SK-N-SH treated with all-trans-retinoic acid at 6 μM for 48 hours (cell line): ENCODE measurements around the gene RNF213.

Experiments
- ATAC-seq: fragments of 200-7000 bp; cut with Tn5 transposase; 3 replicates; pipeline ENCODE4 v1.9.1; 2020; ENCODE audit warnings: mild to moderate bottlenecking, moderate library complexity
- ARNTL ChIP-seq: fragments of 450-650 bp; formaldehyde crosslinking; IDR thresholded peaks from 2 replicates; pipeline ENCODE4 v1.5.0; 2020; ENCODE audit warnings: low read depth, mild to moderate bottlenecking, moderate library complexity, borderline replicate concordance
- CREB5 ChIP-seq: fragments of 250-450 bp; sonication (Bioruptor Pico); IDR thresholded peaks from 2 replicates; pipeline ENCODE4 v1.5.1; 2020; ENCODE audit warnings: low read depth, mild to moderate bottlenecking, moderate library complexity
- CSDC2 ChIP-seq: fragments of 250-450 bp; sonication (Bioruptor Pico); IDR thresholded peaks from 2 replicates; pipeline ENCODE4 v1.5.0; 2020; ENCODE audit warnings: mild to moderate bottlenecking, moderate library complexity
- CSRNP3 ChIP-seq: fragments of 250-450 bp; sonication (Bioruptor Pico); IDR thresholded peaks from 2 replicates; pipeline ENCODE4 v1.5.1; 2021; ENCODE audit warnings: mild to moderate bottlenecking, moderate library complexity
- ESRRG ChIP-seq: fragments of 250-450 bp; sonication (Bioruptor Pico); IDR thresholded peaks from 2 replicates; pipeline ENCODE4 v1.6.1; 2021; ENCODE audit warnings: mild to moderate bottlenecking
- GLIS3 ChIP-seq: fragments of 250-450 bp; sonication (Bioruptor Pico); IDR thresholded peaks from 2 replicates; pipeline ENCODE4 v1.5.0; 2020; ENCODE audit warnings: mild to moderate bottlenecking, moderate library complexity
- ISL1 ChIP-seq: fragments of 250-450 bp; sonication (Bioruptor Pico); IDR thresholded peaks from 2 replicates; pipeline ENCODE4 v2.1.2; 2022; ENCODE audit warnings: mild to moderate bottlenecking, moderate library complexity
- PATZ1 ChIP-seq: fragments of 250-450 bp; sonication (Bioruptor Pico); IDR thresholded peaks from 2 replicates; pipeline ENCODE4 v1.8.0; 2020; ENCODE audit warnings: mild to moderate bottlenecking, moderate library complexity, borderline replicate concordance
- POU6F1 ChIP-seq: fragments of 250-450 bp; sonication (Bioruptor Pico); IDR thresholded peaks from 2 replicates; pipeline ENCODE4 v1.8.0; 2021; ENCODE audit warnings: low read depth, mild to moderate bottlenecking, moderate library complexity, borderline replicate concordance
- PPARA ChIP-seq: fragments of 250-450 bp; sonication (Bioruptor Pico); IDR thresholded peaks from 2 replicates; pipeline ENCODE4 v1.5.0; 2020; ENCODE audit warnings: mild to moderate bottlenecking, borderline replicate concordance
- RARB ChIP-seq: fragments of 250-450 bp; sonication (Bioruptor Pico); IDR thresholded peaks from 2 replicates; pipeline ENCODE4 v1.8.0; 2021; ENCODE audit warnings: mild to moderate bottlenecking, moderate library complexity
- SNAI2 ChIP-seq: fragments of 250-450 bp; sonication (Bioruptor Pico); IDR thresholded peaks from 2 replicates; pipeline ENCODE4 v1.5.0; 2020; ENCODE audit warnings: mild to moderate bottlenecking, moderate library complexity
- TOX ChIP-seq: fragments of 250-450 bp; sonication (Bioruptor Pico); IDR thresholded peaks from 2 replicates; pipeline ENCODE4 v1.8.0; 2021; ENCODE audit warnings: mild to moderate bottlenecking, moderate library complexity, borderline replicate concordance
- TSHZ2 ChIP-seq: fragments of 250-450 bp; sonication (Bioruptor Pico); IDR thresholded peaks from 2 replicates; pipeline ENCODE4 v1.5.0; 2020; ENCODE audit warnings: mild to moderate bottlenecking, moderate library complexity
- ZFP3 ChIP-seq: fragments of 250-450 bp; sonication (Bioruptor Pico); IDR thresholded peaks from 2 replicates; pipeline ENCODE4 v1.5.0; 2020; ENCODE audit warnings: mild to moderate bottlenecking, moderate library complexity
- ZFP30 ChIP-seq: fragments of 450-650 bp; formaldehyde crosslinking; IDR thresholded peaks from 2 replicates; pipeline ENCODE4 v1.5.0; 2022; ENCODE audit warnings: mild to moderate bottlenecking, moderate library complexity
- ZNF565 ChIP-seq: fragments of 450-650 bp; formaldehyde crosslinking; conservative IDR thresholded peaks from 2 replicates; pipeline ENCODE4 v1.5.0; 2020; ENCODE audit warnings: low read depth, mild to moderate bottlenecking, moderate library complexity
- ZNF70 ChIP-seq: fragments of 450-650 bp; formaldehyde crosslinking; IDR thresholded peaks from 2 replicates; pipeline ENCODE4 v1.5.0; 2020; ENCODE audit warnings: mild to moderate bottlenecking, moderate library complexity
- ZNF8 ChIP-seq: fragments of 450-650 bp; formaldehyde crosslinking; IDR thresholded peaks from 2 replicates; pipeline ENCODE4 v1.5.0; 2020; ENCODE audit warnings: mild to moderate bottlenecking, moderate library complexity

The RNF213 gene

GRCh38 chr17:80270104-80270503, 9.5 kb downstream of the RNF213 start:
- ATAC-seq = no peak

GRCh38 chr17:80270836-80271235, 10.2 kb downstream of the RNF213 start:
- peak; percentile 88 for ATAC-seq
- TF ChIP-seq GLIS3 (CRISPR knock-in tag) (no peak), PPARA (CRISPR knock-in tag) (no peak), CSRNP3 (no peak), CSDC2 (CRISPR knock-in tag) (no peak), POU6F1 (CRISPR knock-in tag) (no peak), ISL1 (CRISPR knock-in tag) (no peak), RARB (no peak), ZNF8 (no peak), TSHZ2 (CRISPR knock-in tag) (no peak), ESRRG (CRISPR knock-in tag) (no peak), TOX (no peak), ZNF70 (CRISPR knock-in tag) (no peak), ZFP30 (no peak), PATZ1 (CRISPR knock-in tag) (no peak), ZNF565 (no peak), ARNTL (no peak), ZFP3 (CRISPR knock-in tag) (no peak)
- TF ChIP-seq, all 23 proteins: peak for 0

More at GRCh38 chr17:80270104-80270503, 9.5 kb downstream of the RNF213 start:
- TF ChIP-seq ZFP3 (CRISPR knock-in tag) (no peak), CSRNP3 (no peak), ARNTL (no peak), ESRRG (CRISPR knock-in tag) (no peak), GLIS3 (CRISPR knock-in tag) (no peak), ZFP30 (no peak), CREB5 (no peak), SNAI2 (CRISPR knock-in tag) (no peak), PATZ1 (CRISPR knock-in tag) (no peak)
